ENCODE data around the gene ECE1.
"Not testable (repeated sequence)": the region's sequence is repeated elsewhere in the genome, so short reads cannot be mapped to it uniquely, and the experiment has no call there.

The ECE1 gene

GRCh38 chr1:21236178-21236577, 54.1 kb downstream of the ECE1 start:
- no peak overlapping the region for H3K4me3 ChIP-seq (replicated peaks; ENCODE audit: low read depth, low read length)
- no peak for TF ChIP-seq CTCF (IDR thresholded peaks at IDR 0.05; ENCODE audit: low read depth, low read length, missing control alignments)
- no peak for DNase-seq (ENCODE audit: extremely low read depth, low read depth)

GRCh38 chr1:21234779-21235178, 55.5 kb downstream of the ECE1 start:
- no peak overlapping the region for H3K4me3 ChIP-seq (replicated peaks; ENCODE audit: low read depth, low read length)
- DNase-seq (ENCODE audit: extremely low read depth, low read depth) = no peak
- no peak for TF ChIP-seq CTCF (IDR thresholded peaks at IDR 0.05; ENCODE audit: low read depth, low read length, missing control alignments)

GRCh38 chr1:21233490-21233889, 56.8 kb downstream of the ECE1 start:
- no peak for TF ChIP-seq CTCF (IDR thresholded peaks at IDR 0.05; ENCODE audit: low read depth, low read length, missing control alignments)
- no peak for DNase-seq (ENCODE audit: extremely low read depth, low read depth)
- no peak overlapping the region for H3K4me3 ChIP-seq (replicated peaks; ENCODE audit: low read depth, low read length)

GRCh38 chr1:21232044-21232443, 58.2 kb downstream of the ECE1 start:
- DNase-seq (ENCODE audit: extremely low read depth, low read depth) = no peak
- no peak overlapping the region for H3K4me3 ChIP-seq (replicated peaks; ENCODE audit: low read depth, low read length)
- TF ChIP-seq CTCF (IDR thresholded peaks at IDR 0.05; ENCODE audit: low read depth, low read length, missing control alignments) = peak; percentile 72

- no peak for DNase-seq (ENCODE audit: extremely low read depth, low read depth)
- no peak overlapping the region for H3K4me3 ChIP-seq (replicated peaks; ENCODE audit: low read depth, low read length)
- TF ChIP-seq CTCF (IDR thresholded peaks at IDR 0.05; ENCODE audit: low read depth, low read length, missing control alignments) = no peak
Measured at GRCh38 chr1:21229246-21230000, 60.8 kb downstream of the ECE1 start.

- H3K4me3 ChIP-seq (replicated peaks; ENCODE audit: low read depth, low read length); DNase-seq (ENCODE audit: extremely low read depth, low read depth): not testable (repeated sequence)
Measured at GRCh38 chr1:21228224-21228623, 62.0 kb downstream of the ECE1 start.

- no peak for DNase-seq (ENCODE audit: extremely low read depth, low read depth)
- no peak for TF ChIP-seq CTCF (IDR thresholded peaks at IDR 0.05; ENCODE audit: low read depth, low read length, missing control alignments)
- no peak overlapping the region for H3K4me3 ChIP-seq (replicated peaks; ENCODE audit: low read depth, low read length)
Measured at GRCh38 chr1:21225065-21225464, 65.2 kb downstream of the ECE1 start.

Data from HFF-Myc (cell line).